HG02943 (cell line): ENCODE data around the gene DSCAM.

Experiments
- ATAC-seq: cut with Tn5 transposase; IDR thresholded peaks from one replicate; pipeline ENCODE4 v1.9.1; 2021; ENCODE audit warnings: mild to moderate bottlenecking, low read depth, moderate library complexity; ENCODE audit not compliant: unreplicated experiment

The DSCAM gene

DNA sequence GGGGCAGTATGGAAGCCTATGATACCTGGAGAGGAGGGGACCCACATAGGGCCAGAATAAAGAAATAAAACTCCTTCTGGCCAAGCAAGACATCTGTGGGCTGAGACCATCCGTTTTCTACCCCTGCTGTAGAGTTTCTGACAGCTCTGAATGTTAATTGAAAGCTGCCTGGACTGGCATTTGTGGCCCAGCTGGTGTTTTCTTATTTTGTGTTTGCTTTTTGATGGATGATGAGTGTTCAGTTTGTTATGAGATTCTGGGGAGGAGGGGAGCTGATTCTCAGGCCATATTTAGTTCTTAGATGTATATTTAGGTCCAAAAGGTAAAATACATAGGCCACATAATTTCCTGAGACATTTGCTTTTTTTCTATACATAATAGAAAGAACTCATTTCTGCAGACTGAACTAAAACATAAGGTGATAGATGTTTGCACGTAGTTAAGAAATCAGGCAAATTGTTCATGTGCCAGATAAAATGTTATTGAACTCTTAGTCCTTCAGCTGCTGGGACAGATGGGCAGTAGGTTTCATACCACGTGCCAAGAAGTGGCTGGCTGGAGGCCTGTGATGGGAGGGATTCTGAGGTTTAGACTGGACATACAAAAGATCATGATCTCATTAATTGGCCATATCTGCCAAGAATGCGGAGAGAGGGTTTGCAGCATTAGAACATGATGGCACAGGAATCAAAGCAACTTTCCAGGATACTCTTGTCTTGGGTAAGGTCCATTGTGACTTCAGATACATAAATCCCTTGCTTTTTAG is 54.1 kb downstream of the DSCAM start:
- ATAC-seq = no peak

DNA sequence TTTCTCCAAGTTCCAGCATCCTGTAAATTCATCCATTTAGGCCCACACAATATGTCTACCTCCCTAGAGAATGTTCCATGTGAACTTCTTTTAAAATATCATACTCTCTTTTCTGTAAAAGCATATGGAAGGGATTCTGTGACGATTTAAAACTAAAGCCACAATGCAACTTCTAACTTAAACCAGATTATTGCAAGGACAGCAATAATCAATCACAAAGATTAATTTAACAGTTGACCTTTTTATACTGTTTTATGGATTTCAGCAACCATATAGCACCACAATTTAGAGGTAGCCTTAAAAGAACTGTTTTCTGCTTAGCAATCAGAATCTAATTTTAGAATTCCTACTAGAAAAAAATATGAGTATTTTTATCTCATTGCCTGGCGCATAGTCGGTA is 58.3 kb downstream of the DSCAM start:
- no peak for ATAC-seq

DNA sequence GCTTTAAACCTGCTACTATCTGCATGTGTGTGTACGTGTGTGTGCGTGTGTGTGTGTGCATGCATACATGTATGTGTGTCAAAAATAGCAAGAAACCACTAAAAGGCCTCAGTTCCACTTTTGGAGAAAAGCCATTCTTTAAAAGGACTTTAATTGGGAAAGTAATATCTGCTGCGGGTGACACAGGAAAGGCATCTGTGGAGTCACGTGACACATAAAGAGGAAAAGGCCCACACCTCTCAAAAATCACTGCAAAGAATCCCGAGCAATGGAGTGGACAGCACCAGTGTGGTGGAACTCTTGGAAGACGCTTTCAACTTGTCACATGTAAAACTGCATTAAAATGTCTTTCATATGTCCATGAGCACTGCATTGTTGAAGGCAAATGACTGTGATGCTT is 63.6 kb downstream of the DSCAM start:
- no peak for ATAC-seq

DNA sequence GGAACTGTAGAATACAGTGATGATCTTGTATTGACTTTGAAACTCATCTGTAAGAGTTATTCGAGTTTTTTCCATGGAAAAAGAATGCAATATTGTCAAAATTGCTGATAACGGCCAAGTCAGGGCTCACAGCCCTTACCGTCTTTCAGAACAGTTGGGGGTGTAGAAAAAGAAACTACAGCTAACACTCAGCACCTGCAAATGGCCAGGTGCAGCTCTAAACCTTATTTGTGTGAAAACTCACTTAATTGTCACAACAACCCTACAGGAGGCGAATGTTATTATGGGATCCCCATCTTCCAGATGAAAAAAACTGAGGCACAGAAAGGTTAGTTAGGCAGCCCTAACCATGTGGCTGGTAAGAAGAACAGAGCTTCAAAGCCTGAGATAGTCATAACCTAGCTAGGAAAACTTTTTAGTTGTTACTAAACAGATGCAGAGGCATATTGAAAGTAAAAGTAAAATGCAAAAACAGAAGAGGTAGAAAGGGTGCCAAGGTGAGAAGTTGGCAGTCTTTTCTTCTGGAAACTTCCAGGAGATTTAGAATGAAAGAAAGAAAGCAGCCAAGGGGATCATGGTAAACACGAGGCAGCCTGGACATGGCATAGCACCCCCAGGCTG is 76.4 kb downstream of the DSCAM start:
- ATAC-seq = no peak

DNA sequence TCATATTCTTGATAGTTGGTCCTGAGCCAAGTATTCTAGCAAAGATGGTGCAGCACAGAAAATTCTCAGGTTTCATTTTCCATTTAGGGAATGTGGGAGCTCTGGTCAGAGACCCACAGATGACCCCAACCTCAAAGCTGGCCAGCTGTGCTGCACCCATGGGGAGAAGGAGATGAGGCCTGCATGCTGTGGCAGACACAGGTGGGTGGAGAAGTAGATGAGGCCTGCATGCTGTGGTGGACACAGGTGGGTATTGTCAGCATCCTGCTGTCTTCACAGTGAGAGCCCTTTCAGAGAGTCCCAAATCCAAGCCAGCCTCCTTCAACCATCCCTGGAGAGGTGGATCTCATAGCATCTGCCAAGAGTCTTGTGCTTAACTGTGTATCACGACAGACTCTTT is 77.7 kb downstream of the DSCAM start:
- no peak for ATAC-seq

DNA sequence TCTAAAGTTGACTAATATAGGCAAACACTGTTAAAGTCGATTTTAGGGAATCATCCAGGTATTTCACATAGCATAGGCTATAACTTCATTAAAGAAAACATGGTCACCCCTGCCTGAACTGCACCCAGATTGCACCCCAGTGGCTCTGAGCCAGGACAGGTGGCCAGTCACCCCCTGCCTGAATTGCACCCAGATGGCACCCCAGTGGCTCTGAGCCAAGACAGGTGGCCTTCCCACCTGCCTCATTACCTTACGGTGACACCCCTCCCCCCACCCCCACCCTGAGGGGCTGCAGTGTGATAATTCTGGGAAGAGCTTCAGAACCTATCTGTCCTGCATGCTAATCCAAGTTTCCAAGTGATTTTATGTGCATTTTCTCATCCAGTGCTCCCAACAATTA is 78.9 kb downstream of the DSCAM start:
- ATAC-seq = no peak

DNA sequence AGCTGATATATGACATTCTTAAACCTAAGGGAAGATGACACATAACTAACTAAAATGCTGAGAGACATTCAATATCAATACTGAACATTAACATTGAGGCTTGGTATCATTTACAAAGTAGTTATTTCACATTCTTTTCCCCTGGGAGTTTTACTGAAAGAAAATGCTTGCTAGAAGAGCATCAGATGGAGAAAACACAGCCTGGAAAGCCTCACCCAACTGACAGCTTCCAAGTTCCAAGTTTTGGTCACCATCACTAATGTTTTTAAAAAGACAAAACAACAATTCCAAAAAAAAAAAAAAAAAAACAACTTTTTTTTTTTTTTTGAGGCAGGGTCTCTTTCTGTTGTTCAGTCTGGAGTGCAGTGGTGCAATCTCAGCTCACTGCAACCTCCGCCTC is 80.6 kb downstream of the DSCAM start:
- ATAC-seq = no peak

DNA sequence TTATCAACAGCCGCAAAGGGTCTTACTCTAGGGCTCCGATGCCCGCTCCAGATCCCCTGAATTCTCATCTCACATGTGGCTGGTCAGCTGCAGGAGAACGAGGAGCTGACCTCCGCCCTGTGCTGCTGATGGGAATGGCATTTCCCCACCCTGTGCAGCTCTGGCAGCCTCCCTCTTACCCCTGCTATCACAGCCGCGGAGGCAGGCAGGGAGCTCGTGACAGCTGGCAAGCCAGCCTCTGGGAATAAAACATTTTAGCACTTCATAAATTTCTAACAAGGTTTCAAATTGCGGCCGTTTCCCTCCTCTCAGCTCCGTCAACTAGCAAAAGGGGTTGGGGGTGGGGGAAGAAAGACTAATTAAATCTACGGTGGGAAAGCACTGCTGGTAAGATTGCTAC is 81.1 kb downstream of the DSCAM start:
- no peak for ATAC-seq

DNA sequence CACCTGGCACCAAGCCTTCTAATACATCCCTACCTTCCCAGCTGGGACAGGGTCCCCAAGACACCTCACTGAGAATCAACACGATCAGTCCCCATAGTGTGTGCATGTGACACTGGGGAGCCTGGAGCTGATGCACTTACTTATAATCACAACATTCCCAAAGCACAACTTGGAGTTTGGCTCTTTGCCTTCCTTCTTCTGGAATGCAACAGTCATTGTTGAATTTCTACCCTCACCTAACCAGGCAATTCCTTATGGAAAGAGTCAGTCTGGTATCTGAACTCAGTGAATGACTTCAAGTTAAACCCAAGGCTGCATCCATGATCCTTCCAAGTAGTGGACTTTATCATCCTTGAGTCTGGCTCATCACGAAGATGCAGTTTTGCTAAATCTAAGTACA is 86.1 kb downstream of the DSCAM start:
- no peak for ATAC-seq

DNA sequence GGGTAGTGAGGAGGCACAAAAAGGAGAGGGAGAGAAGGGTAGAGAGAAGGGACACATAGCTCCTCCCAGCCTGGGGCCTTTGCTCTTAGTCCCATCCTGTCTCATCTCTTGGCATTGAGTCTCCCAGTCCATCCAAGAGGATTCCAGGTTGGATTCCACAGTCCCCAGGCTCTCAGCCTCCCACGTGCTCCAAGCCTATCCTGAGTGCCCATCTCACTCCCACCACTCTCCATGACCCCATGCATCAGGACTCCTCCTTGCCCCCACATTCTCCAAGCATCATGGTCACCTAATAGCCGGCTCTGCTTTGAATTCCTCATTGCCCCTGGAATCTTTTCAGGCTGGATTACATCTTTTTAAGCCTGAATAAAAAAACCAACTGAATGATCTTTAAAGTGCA is 87.9 kb downstream of the DSCAM start:
- no peak for ATAC-seq

DNA sequence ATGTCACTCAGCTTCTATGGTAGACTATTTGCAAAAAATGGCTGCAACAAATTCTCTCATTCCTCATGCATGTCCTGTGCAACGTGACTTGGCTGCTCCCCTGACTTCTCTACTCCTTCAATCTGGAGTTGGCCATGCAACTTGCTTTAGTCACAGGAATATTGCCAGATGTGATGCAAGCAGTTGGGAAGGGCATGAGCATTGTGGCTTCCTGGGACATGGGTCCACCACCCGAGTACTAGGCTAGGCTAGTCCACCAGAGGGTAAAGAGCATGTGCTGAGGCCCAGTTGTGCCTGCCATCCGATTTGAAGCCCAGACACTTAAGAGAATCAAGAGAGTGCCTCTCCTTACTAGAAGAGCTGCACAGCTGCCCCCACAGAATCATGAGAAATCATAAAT is 89.6 kb downstream of the DSCAM start:
- no peak for ATAC-seq

DNA sequence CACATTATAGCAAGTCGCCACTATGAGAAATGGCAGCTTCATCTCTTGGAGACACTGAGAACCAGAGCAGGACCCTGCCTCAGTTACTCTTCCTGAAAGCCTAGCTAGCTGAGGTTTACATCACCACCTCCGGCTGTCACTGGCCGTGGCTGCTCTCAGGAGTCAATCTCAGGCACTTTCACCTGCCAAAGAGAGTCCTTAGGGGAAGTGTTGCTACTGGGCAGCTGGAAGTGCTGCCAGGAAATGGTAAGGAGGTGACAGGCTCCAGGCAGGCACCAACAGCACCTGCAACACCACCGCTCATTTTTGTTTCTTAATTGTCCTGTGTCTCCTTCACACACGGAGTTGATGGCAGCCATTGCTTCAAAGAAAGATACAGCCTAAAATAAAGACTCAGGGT is 92.5 kb downstream of the DSCAM start:
- ATAC-seq = no peak

DNA sequence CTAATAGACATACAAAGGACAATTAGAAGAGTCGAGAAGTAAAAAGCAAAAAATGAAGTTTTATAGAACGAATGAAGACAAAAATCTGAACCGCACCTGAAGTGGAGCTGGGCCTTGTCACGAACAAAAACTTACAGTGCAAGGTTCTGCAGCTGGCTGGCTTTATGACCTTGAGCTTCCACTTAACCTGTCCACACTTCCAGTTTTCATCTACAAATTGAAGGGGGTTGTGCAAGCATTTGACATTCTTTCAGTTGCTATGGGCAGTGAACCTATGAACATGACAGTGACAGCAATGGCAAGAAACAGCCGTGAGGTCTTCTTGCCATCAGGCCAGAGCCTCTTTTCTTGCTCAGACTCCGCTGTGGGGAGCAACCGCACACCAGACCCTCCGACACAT is 93.2 kb downstream of the DSCAM start:
- ATAC-seq = no peak

DNA sequence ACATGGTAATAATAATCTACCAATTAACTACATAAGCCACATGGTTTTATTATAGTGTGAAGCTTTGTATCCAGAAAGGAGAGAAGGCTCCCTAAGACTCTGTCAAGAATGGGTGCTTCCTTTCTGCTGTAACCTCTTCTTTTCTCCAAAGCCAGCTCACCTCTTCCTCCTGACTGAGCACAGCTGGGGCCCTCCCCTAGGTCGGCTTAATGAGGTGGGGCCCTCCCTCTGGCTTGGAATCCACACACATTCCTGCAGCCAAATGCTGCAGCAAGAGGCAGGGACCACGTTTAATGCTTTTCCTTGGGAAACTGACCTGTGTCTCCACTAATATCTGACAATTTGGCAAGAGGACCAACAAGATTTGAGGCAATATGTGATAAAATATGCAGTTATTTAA is 94.8 kb downstream of the DSCAM start:
- no peak for ATAC-seq

DNA sequence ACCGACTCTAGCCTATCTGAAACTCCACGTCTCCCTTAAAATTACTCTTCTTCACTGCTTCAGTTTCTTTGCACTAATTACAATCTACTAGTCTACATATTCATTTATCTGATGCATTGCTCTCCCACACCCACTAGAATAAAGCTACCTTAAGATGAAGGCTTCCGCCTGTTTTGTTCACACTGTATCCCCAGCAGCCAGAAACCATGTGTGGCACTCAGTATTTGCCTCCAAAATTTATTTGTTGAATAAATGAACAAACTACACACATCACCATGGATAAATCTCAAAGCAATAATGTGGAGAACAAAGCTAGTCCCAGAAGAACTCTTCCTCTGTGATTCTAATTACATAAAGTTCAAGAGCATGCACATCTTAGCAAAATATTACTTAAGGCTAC is 95.7 kb downstream of the DSCAM start:
- ATAC-seq = no peak

DNA sequence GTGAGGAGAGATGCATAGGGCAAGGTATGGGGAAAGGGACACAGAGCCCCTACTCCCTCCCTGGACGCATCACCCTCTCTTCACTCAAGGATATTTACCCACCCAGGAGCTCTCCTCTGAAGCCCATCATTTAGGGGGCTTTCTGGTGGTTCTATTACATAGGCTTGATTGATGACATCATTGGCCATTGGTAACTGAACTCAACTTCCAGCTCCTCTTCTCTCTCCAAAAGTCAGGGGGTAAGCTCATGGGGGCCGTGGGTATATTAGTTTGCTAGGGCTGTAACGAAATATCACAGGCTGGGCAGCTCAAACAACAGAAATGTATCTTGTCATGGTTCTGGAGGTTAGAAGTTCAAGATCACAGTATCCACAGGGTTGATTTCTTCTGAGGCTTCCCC is 110.8 kb downstream of the DSCAM start:
- no peak for ATAC-seq

DNA sequence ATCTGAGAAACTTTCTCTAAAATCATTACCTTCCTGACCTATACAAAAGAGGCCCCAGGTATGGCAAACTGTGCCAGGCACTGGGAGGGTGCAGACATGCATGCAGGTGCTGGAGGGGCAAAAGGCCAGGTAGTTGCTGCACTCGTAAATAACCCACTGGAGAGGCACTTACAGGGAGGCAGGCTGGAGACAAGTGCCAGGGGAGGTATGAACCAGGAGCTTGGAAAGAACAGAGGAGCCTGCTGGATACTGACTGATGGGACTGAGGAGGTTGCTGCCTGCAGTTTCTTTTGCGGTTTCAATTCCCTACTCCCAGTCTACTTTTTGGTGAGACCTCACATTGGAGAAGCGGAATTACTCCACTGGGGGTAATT is 113.9 kb downstream of the DSCAM start:
- ATAC-seq = no peak

DNA sequence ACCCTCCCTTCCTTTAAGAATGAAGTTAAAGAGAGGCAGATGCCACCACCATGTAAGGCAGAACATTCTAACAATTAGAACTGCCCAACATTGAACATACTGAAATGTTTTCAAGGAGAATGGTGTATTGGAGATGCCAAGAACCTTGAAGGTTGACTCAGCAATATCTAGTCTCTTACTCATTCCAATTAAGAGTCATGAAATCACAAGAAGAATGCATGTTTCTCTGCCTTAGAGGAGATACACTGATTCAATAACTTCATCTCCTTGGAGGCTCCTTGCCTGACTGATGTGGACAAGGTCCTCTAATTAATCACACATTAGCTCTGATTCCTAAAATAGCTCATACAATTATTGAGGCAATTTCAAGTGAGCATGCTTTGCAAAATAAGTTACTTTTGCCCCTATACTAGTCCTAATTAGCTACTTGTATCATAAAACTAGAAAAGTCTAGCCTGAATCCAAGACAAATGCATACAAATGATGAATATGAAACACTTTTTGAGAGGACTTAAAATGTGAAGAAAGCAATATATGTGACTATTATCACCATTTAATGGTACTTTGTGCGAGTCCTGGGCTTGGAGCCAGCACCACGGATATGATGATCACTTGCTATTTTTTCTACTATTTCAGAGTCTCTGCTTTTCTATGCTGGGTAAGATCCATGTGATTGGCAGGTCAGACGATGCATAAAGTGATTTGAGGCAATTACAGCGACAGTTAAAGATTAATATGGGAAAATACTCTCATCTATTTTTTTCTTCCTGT is 114.5 kb downstream of the DSCAM start:
- no peak for ATAC-seq

DNA sequence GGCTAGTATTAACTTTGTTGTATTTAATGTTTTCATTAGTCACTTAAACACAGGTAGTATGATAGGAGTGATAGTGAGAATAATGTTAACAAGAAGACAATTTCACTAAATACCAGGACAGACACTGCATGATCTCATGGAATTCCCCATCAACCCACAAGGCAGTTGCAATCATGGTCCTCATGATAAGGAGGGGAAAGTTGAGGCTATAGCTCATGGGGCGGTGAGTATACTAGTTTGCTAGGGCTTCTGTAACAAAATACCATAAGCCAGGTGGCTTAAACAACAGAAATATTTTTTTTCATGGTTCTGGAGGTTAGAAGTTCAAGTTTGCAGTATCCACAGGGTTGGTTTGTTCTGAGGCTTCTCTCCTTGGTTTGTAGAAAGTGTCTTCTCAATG is 115.8 kb downstream of the DSCAM start:
- ATAC-seq = no peak

DNA sequence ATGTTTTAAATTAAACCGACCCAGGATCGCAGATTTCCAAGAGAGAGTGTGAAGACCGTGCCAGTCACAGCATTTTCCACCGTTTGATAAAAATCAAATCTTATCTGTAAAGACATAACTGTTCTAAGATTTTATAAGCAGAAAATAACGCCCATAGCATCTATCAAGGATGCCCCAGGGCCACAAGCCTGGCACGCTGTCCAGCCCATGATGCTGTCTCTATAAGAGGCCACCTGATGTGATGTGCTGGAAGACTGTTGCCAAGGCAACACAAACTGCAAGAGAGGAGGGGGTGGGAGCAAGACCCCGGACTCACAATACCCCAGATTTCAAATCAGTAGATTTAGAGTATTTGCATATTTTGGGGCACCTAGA is 116.5 kb downstream of the DSCAM start:
- no peak for ATAC-seq

DNA sequence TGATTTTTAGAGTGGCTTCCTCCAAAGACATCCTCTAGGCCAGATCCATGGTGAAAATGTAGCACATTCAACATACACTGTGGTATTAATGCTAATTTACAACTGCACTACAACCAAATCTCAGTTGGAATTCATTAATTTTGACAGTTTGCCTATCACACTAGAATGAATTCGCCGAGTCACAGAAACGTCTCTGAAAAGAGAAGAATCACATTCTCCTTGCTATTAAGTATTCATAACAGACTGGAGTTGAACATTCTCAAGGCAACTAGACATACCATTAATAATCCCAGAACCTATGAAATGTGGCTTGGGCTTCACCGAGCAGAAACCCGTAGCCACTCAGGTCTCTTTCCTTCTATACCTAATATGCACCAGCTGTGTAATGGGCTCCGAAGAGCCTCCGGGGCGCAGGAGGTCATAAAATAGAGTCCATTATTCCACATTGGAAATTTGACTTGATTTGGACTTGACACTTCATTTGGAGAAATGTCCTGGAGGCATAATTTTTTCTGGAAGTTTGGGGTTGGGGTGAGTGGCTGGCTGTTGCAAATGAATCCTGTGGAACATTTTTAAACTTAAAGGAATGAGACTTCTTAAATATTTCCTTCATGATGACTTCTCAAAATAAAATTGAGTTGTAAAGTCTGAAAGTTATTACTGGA is 117.1 kb downstream of the DSCAM start:
- no peak for ATAC-seq
